Esophagus squamous epithelium (tissue), 4 donors: ENCODE data around the gene BMP8A.

Experiments
- CTCF ChIP-seq, 6 experiments: fragments of 450-650 bp in 4 of 6; fragments of 200-600 bp in 2 of 6; sonication (generic) in 2 of 6; IDR thresholded peaks; one replicate each; pipeline ENCODE4 v1.5.1; 2016 to 2019; ENCODE audit warnings: antibody characterized with exemption in 6 of 6, mild to moderate bottlenecking in 4 of 6, moderate library complexity in 4 of 6
- POLR2A ChIP-seq, 4 donors: fragments of 450-650 bp; IDR thresholded peaks; one replicate each; pipeline ENCODE4 v1.6.1; 2017; ENCODE audit warnings: antibody characterized with exemption in 4 of 4, mild to moderate bottlenecking in 4 of 4, moderate library complexity in 3 of 4

GRCh38 chr1:39508857-39509305, 17.4 kb downstream of the BMP8A start:
- TF ChIP-seq CTCF (IDR thresholded peaks at IDR 0.05) (no peak), POLR2A (IDR thresholded peaks at IDR 0.05) (no peak)
